DND-41 (cell line): ENCODE data around the gene MRPL27.

Source experiments
- EZH2 ChIP-seq: IDR thresholded peaks from 3 replicates; pipeline ENCODE4 v1.6.1; 2012; ENCODE audit warnings: borderline replicate concordance, low read depth, mild to moderate bottlenecking, moderate library complexity, low read length, inconsistent platforms; ENCODE audit not compliant: severe bottlenecking
- TF ChIP-seq, protein P1 (sequence below): IDR thresholded peaks from 2 replicates; pipeline ENCODE4 v1.5.1; 2012; ENCODE audit warnings: borderline replicate concordance, low read length, moderate library complexity, mild to moderate bottlenecking; ENCODE audit not compliant: poor library complexity, severe bottlenecking; ENCODE audit errors: extremely low read depth

DNA sequence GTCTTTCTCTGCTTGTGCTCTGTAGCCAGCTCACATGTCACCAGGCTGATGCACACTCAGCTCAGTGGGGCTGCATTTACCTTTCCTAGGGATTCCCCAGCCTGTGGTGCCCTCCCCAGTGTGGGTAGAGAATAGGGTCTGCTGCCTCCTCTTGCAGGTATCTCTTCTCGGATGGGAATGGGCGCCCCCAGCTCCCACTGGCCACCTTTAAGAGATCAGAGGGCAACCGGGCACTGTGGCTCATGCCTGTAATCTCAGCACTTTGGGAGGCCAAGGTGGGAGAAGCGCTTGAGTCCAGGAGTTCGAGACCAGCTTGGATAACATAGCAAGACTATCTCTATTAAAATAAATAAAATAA, 23.8 kb downstream of the MRPL27 start:
- TF ChIP-seq, protein P1, sequence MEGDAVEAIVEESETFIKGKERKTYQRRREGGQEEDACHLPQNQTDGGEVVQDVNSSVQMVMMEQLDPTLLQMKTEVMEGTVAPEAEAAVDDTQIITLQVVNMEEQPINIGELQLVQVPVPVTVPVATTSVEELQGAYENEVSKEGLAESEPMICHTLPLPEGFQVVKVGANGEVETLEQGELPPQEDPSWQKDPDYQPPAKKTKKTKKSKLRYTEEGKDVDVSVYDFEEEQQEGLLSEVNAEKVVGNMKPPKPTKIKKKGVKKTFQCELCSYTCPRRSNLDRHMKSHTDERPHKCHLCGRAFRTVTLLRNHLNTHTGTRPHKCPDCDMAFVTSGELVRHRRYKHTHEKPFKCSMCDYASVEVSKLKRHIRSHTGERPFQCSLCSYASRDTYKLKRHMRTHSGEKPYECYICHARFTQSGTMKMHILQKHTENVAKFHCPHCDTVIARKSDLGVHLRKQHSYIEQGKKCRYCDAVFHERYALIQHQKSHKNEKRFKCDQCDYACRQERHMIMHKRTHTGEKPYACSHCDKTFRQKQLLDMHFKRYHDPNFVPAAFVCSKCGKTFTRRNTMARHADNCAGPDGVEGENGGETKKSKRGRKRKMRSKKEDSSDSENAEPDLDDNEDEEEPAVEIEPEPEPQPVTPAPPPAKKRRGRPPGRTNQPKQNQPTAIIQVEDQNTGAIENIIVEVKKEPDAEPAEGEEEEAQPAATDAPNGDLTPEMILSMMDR, result no peak
- TF ChIP-seq EZH2, result no peak
